IMR-90 (cell line): ENCODE data around the gene PLXNA4. TPM values are rescaled to one million over a fixed set of nuclear protein-coding genes. Genes with fewer than 3 reads are reported as not detected.

Experiments used
- ATAC-seq: fragments of 200-7000 bp; cut with Tn5 transposase; 2 replicates; pipeline ENCODE4 v1.9.1; 2020; ENCODE audit warnings: low read depth, mild to moderate bottlenecking, moderate library complexity
- BruUV-seq: library from RNA; stranded (reverse); fragments of 400-500 nt; replicated peaks from 2 replicates; lab custom pipeline; 2021; lab: Mats Ljungman, UMichigan
- CTCF ChIA-PET: fragments of 300-600 bp; formaldehyde crosslinking; extraction: SDS; loops from one replicate; lab custom pipeline; 2021; ENCODE audit warnings: antibody characterized with exemption; lab: Yijun Ruan, JAX
- POLR2A ChIA-PET: fragments of 300-600 bp; sonication (Branson Sonifier 250); formaldehyde crosslinking; loops from one replicate; lab custom pipeline; 2022; ENCODE audit warnings: antibody characterized with exemption; ENCODE audit not compliant: unreplicated experiment; lab: Charles Lee
- DNase-seq: peaks from one replicate; pipeline ENCODE4 v3.0.0; 2013
- H2AFZ ChIP-seq: replicated peaks from 2 replicates; pipeline ENCODE3; 2013; ENCODE audit warnings: low read length, mild to moderate bottlenecking; ENCODE audit not compliant: poor library complexity
- H2AK5ac ChIP-seq: 2 replicates; pipeline ENCODE4 v1.6.1; 2013; ENCODE audit warnings: low read depth, low read length, inconsistent platforms
- H2AK9ac ChIP-seq: replicated peaks from 2 replicates; pipeline ENCODE3; 2013; ENCODE audit warnings: mild to moderate bottlenecking, low read depth, low read length, moderate library complexity; ENCODE audit not compliant: poor library complexity
- H2BK120ac ChIP-seq: 2 replicates; pipeline ENCODE4 v1.6.1; 2013; ENCODE audit warnings: low read depth, low read length, inconsistent platforms
- H2BK15ac ChIP-seq: 3 replicates; pipeline ENCODE4 v1.6.1; 2013; ENCODE audit warnings: low read depth, low read length, inconsistent platforms
- H2BK20ac ChIP-seq: 2 replicates; pipeline ENCODE4 v1.6.1; 2013; ENCODE audit warnings: low read depth, mild to moderate bottlenecking, inconsistent platforms, low read length, moderate library complexity
- H2BK5ac ChIP-seq: 2 replicates; pipeline ENCODE4 v1.6.1; 2013; ENCODE audit warnings: mild to moderate bottlenecking, low read depth, low read length, inconsistent platforms; ENCODE audit not compliant: poor library complexity, severe bottlenecking
- H3K14ac ChIP-seq: replicated peaks from 2 replicates; pipeline ENCODE4 v1.6.1; 2013; ENCODE audit warnings: low read depth, low read length, inconsistent platforms
- H3K18ac ChIP-seq: 2 replicates; pipeline ENCODE4 v1.6.1; 2013; ENCODE audit warnings: low read depth, low read length, control low read depth
- H3K23ac ChIP-seq: 2 replicates; pipeline ENCODE4 v1.6.1; 2013; ENCODE audit warnings: low read depth, low read length, inconsistent platforms
- H3K27ac ChIP-seq: 2 replicates; pipeline ENCODE4 v1.5.1; 2013; ENCODE audit warnings: mild to moderate bottlenecking, control low read depth, low read length; ENCODE audit not compliant: insufficient read depth
- H3K27me3 ChIP-seq: 2 replicates; pipeline ENCODE4 v1.6.1; 2013; ENCODE audit warnings: low read length; ENCODE audit not compliant: control insufficient read depth, insufficient read depth
- H3K36me3 ChIP-seq: 2 replicates; pipeline ENCODE4 v1.6.1; 2013; ENCODE audit warnings: low read length, mixed read lengths; ENCODE audit not compliant: control insufficient read depth, insufficient read depth
- H3K4ac ChIP-seq: 2 replicates; pipeline ENCODE4 v1.6.1; 2013; ENCODE audit warnings: low read depth, low read length, inconsistent platforms
- H3K4me1 ChIP-seq: 2 replicates; pipeline ENCODE4 v1.6.1; 2013; ENCODE audit warnings: low read length, mixed read lengths; ENCODE audit not compliant: control insufficient read depth, insufficient read depth
- H3K4me2 ChIP-seq: 2 replicates; pipeline ENCODE4 v1.6.1; 2013; ENCODE audit warnings: low read depth, mild to moderate bottlenecking, control low read depth, low read length, moderate library complexity
- H3K4me3 ChIP-seq: 2 replicates; pipeline ENCODE4 v1.5.1; 2013; ENCODE audit warnings: low read depth, mild to moderate bottlenecking, control low read depth, low read length, moderate library complexity; ENCODE audit not compliant: insufficient read depth
- H3K56ac ChIP-seq: 2 replicates; pipeline ENCODE4 v1.6.1; 2013; ENCODE audit warnings: low read length, inconsistent platforms; ENCODE audit not compliant: insufficient read depth; ENCODE audit errors: extremely low read depth
- H3K79me1 ChIP-seq, 2 experiments: 2 replicates each; pipeline ENCODE4 v1.6.1; 2013; ENCODE audit warnings: low read length in 2 of 2, inconsistent platforms in 1 of 2, low read depth in 1 of 2
- H3K9ac ChIP-seq: 2 replicates; pipeline ENCODE4 v1.6.1; 2013; ENCODE audit warnings: low read depth, low read length, control low read depth
- H3K9me1 ChIP-seq: 2 replicates; pipeline ENCODE4 v1.6.1; 2013; ENCODE audit warnings: low read length, inconsistent platforms; ENCODE audit not compliant: insufficient read depth
- H3K9me3 ChIP-seq: 2 replicates; pipeline ENCODE4 v1.6.1; 2013; ENCODE audit warnings: low read length; ENCODE audit not compliant: control insufficient read depth, insufficient read depth
- H4K20me1 ChIP-seq: 2 replicates; pipeline ENCODE4 v1.6.1; 2013; ENCODE audit warnings: low read length, inconsistent platforms; ENCODE audit not compliant: insufficient read depth
- H4K5ac ChIP-seq: 2 replicates; pipeline ENCODE4 v1.6.1; 2013; ENCODE audit warnings: mild to moderate bottlenecking, low read depth, low read length, control low read depth
- H4K8ac ChIP-seq, 2 experiments: 2 replicates each; pipeline ENCODE4 v1.6.1; 2013; ENCODE audit warnings: low read depth in 2 of 2, low read length in 2 of 2, control low read depth in 1 of 2, inconsistent platforms in 1 of 2
- H4K91ac ChIP-seq: 2 replicates; pipeline ENCODE4 v1.6.1; 2013; ENCODE audit warnings: low read depth, low read length, inconsistent platforms; ENCODE audit not compliant: insufficient read depth
- CEBPB ChIP-seq: IDR thresholded peaks from 2 replicates; pipeline ENCODE4 v1.6.1; 2012; ENCODE audit warnings: low read depth, low read length, improper control_type of control experiment
- WGBS, 2 experiments: methylation state at CpG; one replicate each; pipeline versions ENCODE4 v1.1.5 to v1.1.7; 2013; ENCODE audit warnings: missing lambda C conversion rate in 2 of 2; ENCODE audit not compliant: insufficient read length in 1 of 2; ENCODE audit errors: extremely low coverage in 2 of 2; 5-methylcytosine and 5-hydroxymethylcytosine counted together
- dilution Hi-C: fragments of 300-500 bp; cut with HindIII; formaldehyde crosslinking; loops from one replicate; pipeline ENCODE4 v1.14.3; 2018; ENCODE audit warnings: low sequenced_read_pairs; ENCODE audit not compliant: unreplicated experiment
- in situ Hi-C: fragments of 300-500 bp; cut with MboI; formaldehyde crosslinking; loops from 3 replicates; pipeline ENCODE4 v1.14.3; 2019; ENCODE audit warnings: low sequenced_read_pairs, inconsistent platforms, mixed read lengths
- intact Hi-C: fragments of 100-400 bp; cut with micrococcal nuclease; formaldehyde crosslinking; loops from 2 replicates; pipeline ENCODE4 v1.10.0; 2022
- polyA plus RNA-seq, 3 experiments: library from polyadenylated mRNA; depleted of rRNA; stranded (reverse); fragments of >200 nt; gene quantifications; 2 replicates each; pipeline ENCODE4 v1.2.3, GENCODE V29; 2012; ENCODE audit warnings: low replicate concordance in 1 of 3
- total RNA-seq: library from RNA; depleted of rRNA; stranded (reverse); fragments of >200 nt; gene quantifications from 2 replicates; pipeline ENCODE4 v1.2.3, GENCODE V29; 2012

The PLXNA4 gene
- total and polyA plus RNA-seq, 2 of the 4 experiments (the other 2 are of a cell fraction), result under 0.01 TPM

DNA sequence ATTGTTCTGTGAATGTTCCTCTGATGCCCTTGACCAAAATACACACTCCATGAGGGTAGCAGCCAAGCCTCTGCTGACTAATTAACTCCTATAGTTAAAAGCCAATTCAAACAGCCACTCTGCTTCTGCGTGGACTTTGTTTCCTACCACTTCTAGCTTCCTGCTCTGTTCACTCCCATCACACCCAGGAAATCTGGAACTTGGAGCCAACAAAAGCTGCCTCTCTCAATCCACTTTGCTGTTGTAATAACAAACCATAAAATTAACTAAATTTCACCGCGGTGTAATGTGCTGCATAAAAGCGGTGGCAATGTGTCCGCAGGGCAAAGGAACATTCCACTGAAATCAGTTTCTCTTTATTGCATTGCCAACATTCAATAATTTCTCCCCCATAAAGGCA lies 239.5 kb downstream of the PLXNA4 start:
- H2BK20ac ChIP-seq, result no peak overlapping the region
- intact Hi-C loops (no loop called here), in situ Hi-C loops (no loop called here), dilution Hi-C loops (no loop called here)
- H3K4me3 ChIP-seq, result no peak overlapping the region
- TF ChIP-seq CEBPB, result no peak
- H3K9me3 ChIP-seq, result no peaks in the 10 kb centered on the region
- no peaks in the 10 kb centered on the region for H3K4me1 ChIP-seq
- H3K23ac ChIP-seq, result no peak overlapping the region
- H3K9ac ChIP-seq, result no peak overlapping the region
- H3K9me1 ChIP-seq, result no peaks in the 10 kb centered on the region
- H2AFZ ChIP-seq, result no peak overlapping the region
- H3K36me3 ChIP-seq, result no peaks in the 10 kb centered on the region
- H2BK15ac ChIP-seq, result no peak overlapping the region
- ChIA-PET POLR2A (no interaction called here), CTCF (no interaction called here)
- no peaks in the 10 kb centered on the region for H3K27me3 ChIP-seq
- no peak overlapping the region for H2AK5ac ChIP-seq
- H4K8ac ChIP-seq, result no peak overlapping the region
- H4K20me1 ChIP-seq, result no peaks in the 10 kb centered on the region
- no peaks in the 10 kb centered on the region for H3K79me1 ChIP-seq
- BruUV-seq, result no TSS peak
- H2BK5ac ChIP-seq, result no peak overlapping the region
- H3K18ac ChIP-seq, result no peak overlapping the region
- H4K91ac ChIP-seq, result no peak overlapping the region
- H4K5ac ChIP-seq, result no peak overlapping the region
- WGBS, 2 experiments, result no CpG with 5 or more reads among the region's 5 CpGs
- no peak overlapping the region for H3K56ac ChIP-seq
- DNase-seq, result no peak
- H3K27ac ChIP-seq, result no peak overlapping the region
- H2BK120ac ChIP-seq, result no peak overlapping the region
- no peak overlapping the region for H3K4ac ChIP-seq
- no peak for ATAC-seq
- H3K14ac ChIP-seq, result no peak overlapping the region
- no peak overlapping the region for H3K4me2 ChIP-seq
- H2AK9ac ChIP-seq, result no peak overlapping the region
